Activated CD4-positive, alpha-beta T cell treated with anti-CD3 and anti-CD28 coated beads, Interleukin-2, amount 50 U/mL, for 1 hour (primary cell): ENCODE measurements around the gene FMO1.
"Not testable (repeated sequence)": the region's sequence is repeated elsewhere in the genome, so short reads cannot be mapped to it uniquely, and the experiment has no call there.

Source experiments
- DNase-seq: peaks from one replicate; pipeline ENCODE4 v3.0.0-alpha.2; 2020

FMO1 gene

DNA sequence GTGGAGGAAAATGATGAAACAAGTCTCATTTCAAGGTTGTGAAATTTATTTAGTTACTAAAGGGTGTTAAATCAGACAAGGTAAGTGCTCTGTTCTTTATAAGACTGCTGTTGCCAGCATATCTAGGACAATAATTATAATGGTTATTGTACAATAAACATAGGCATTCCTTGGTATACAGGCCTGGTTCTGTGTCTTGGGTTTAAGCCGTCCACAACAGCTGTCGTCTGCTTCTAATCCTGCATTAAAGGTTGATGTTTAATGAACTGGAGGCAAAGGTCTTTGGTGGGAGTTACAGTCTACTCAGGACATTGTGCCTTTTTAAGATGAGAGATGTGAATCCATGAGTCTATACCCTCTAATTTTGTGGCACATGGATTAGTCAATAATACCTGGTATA, 42.3 kb downstream of the FMO1 start:
- DNase-seq: no peak

DNA sequence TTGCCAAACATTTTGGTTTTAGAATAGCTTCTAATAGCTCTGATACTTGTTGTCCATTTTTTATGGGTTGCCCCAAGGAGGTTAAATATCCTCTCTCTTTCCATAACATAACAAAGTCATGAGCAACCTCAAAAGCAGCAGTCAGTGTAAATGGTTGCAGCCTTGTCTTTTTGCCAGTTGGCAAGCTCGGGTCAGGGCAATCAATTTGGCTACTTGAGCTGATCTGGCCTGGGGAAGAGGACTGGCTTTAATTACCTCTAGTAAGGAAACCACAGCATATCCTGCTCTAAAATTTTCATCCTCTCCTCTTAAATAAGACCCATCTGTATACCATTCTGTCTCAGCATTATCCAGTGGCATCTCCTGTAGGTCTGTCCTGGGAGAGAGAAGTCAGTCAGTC, 44.5 kb downstream of the FMO1 start:
- DNase-seq: no peak

DNA sequence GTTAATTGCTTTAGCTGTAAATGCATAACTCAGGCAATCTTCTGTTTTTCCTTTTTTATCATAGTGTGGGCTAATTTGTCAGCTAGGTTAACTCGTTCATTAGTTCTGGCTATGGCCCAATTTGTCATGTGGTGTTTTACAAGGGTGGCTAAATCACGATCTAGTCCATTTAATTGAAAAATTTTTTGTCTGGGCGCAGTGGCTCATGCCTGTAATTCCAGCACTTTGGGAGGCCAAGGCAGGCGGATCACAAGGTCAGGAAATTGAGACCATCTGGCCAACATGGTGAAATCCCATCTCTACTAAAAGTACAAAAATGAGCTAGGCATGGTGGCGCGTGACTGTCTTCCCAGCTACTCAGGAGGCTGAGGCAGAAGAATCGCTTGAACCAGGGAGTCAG, 47.1 kb downstream of the FMO1 start:
- not testable (repeated sequence) for DNase-seq

DNA sequence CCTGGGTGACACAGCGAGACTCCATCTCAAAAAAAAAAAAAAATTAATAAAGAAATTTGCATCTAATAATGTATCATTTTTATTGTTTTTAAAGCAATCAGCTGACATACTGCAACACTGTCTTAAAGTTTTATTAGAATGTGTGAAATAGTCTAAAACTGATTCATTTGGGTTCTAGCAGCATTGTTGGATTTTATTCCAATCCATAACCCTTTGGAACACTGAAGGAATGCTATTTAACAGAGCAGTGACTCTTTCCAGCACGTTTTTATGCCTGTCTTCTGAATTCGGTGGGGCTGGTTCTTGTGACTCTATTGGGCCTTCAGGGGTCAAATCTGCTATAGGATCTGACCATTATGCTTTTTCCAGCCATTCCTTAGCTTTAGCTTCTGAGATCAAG, 47.5 kb downstream of the FMO1 start:
- DNase-seq: no peak

DNA sequence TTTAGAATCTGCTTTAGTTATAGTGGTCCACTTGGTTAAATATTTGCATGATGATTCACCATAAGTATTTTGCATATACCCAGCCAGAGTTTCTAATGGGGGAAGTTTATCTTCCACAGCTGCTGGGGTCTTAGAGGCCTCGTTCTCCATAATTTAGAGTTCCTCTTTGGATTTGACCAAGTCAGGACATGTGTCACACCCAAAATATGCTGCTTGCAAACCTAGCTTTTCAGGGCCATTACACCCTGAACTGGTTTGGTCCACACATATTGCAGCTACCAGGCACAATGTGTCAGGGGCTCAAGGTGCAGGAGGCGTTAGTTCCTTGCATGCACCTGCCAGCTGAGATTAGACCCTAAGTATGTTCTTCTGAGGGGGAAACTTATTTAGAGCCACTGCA, 48.6 kb downstream of the FMO1 start:
- DNase-seq: no peak

DNA sequence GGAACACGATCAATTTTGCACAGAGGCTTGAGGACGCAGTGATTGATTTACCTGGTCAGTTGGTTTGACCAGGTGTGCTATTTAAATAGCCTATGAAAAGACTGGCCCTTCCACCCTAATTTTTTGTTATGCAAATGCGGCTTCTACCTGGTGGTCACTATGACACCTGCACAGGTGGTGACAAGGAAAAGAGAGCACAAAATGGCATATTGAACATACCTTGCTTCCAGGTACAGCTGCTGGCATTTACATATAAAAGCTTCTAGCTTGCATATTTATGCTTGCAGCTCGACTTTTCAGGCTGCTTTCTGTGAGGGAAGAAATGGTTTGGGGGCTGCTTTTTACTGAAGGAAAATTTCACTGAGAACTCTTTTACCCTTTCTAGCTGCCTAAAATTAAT, 50.4 kb downstream of the FMO1 start:
- no peak for DNase-seq

DNA sequence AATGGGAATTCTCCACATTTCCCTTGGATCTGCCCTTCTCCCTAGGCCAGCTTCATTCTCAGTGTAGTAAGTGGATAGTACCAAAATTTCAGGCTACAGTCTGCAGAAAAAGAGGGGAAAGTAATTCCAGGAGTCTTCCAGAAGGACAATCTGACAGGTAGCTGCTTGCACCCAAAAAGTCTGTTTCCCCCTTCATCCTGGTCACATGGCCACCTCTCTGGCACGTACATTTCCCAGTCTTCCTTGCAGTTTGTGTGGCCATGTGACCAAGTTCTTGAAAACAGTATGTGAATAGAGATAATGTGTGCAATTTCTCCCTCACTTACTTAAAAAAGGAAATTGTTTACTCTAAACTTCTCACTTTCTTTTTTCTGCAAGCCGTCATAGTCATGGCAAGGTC, 51.0 kb downstream of the FMO1 start:
- no peak for DNase-seq

DNA sequence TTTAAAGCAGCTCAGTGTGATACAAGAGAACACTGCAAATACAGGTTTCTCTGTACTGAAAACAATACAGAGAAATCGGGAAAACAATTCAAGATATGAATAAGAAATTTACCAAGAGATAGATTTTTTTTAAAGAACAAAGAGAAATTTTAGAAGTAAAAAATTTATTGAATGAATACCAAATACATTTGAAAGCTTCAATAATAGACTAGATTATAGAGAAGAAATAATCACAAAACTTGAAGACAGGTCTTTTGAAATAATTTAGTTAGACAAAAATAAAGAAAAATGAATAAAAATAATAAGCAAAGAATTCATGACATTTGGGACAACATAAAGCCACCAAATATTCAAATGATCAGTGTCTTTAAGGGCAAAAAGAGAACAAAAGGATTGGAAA, 52.1 kb downstream of the FMO1 start:
- no peak for DNase-seq

DNA sequence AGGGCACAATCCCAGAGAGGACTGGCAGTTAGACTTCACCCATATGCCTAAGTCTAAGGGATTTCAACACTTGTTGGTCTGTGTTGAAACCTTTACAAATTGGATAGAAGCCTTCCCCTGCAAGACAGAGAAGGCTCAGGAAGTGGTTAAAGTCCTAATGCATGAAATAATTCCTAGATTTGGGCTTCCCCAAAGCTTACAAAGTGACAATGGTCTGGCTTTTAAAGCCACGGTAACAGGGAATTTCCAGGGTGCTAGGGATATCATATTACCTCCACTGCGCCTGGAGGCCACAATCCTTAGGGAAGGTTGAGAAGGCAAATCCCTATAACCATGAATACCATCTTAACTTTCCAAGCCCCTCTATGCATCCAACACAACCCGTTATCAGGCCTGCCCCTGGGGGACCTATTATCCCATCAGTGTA, 62.4 kb downstream of the FMO1 start:
- no peak for DNase-seq

DNA sequence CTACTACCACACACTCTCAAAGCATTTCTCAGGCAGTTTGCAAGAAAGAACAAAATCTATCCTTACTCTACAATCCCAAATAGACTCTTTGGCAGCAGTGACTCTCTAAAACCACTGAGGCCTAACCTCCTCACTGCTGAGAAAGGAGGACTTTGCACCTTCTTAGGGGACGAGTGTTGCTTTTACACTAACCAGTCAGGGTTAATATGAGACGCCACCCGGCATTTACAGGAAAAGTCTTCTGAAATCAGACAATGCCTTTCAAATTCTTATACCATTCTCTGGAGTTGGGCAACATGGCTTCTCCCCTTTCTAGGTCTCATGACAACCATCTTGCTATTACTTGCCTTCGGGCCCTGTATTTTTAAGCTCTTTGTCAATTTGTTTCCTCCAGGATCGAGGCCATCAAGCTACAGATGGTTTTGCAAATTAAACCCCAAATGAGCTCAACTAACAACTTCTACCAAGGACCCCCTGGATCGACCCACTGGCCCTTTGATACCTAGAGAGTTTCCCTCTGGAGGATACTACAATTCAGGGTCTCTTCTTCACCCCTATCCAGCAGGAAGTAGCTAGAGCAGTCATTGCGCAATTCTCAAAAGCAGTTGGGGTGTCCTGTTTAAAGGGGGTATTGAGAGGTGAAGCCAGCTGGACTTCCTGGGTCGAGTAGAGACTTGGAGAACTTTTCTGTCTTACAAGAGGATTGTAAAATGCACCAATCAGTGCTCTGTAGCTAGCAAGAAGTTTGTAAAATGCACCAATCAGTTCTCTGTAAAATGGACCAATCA, 63.7 kb downstream of the FMO1 start:
- DNase-seq: no peak

DNA sequence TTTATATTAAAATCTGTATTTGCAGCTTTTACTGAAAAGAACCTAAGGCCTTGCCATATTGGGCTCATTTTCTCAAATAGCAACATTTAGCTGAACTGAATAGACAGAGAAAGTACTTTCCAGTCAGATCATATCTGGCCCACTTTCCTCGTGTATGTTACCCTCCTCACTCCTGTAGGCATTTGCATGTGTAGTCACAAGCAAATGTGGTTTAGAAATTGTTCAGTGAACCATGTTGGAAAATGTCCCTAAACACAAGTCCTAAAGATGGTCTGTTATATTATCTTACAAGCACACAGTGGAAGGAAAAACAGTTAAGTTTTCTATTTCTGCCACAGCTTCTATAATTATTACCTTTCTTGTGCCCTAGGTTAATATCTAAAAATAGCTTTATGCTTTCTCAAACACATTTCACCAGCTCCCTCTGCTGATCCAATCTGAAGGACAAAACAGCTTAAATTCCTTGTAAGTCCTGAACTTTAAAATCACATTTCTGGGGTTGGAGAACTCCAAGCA, 65.1 kb downstream of the FMO1 start:
- DNase-seq: no peak

DNA sequence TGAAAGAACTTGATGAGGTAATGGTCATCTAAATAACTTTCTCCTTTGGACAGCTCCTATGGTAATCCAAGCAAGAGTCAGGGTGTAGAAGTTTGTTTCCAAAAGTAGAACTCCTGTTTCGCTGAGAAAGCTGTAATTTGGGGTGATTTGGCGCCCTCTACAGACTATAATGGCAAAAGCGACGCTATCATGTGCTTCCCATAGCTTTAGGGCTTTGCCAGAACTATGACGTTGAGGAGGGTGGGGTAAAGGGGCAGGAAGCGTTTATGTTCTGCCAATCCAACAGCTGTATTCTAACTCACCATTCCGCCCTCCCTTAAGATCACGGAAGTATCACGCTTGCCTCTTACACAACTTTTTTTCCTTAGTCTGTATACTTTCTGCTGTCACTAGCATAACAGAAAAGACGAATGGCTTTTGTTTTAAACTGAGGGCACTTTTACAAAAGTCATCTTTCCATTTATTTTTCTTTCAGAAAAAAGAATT, 65.6 kb downstream of the FMO1 start, which contains the start of gene FMO4:
Gene FMO4 (plus strand): TSS at position 349 of the 486 bp plus-strand sequence. CDS start 5,643 bp downstream, outside the sequence.
- peak; percentile 70 for DNase-seq

DNA sequence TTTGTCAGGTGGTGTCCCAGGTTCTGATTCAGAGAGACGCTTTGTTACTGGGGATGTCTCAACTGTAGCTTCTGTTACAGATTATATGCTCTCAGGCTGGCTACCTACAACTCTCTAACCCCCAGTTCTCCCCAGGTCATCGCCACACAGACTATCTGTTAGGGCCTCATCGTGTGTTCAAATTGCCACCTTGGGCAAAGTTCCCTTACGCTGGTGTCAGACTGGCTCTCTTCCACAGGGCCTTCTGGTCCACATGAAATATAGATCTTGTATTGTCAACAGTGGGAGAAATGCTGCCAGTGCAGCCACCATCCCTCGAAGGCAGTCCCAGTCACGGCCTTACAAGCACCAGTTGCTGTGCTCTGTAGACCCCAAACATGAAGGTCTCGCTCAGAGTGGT, 81.0 kb downstream of the FMO1 start:
- no peak for DNase-seq

DNA sequence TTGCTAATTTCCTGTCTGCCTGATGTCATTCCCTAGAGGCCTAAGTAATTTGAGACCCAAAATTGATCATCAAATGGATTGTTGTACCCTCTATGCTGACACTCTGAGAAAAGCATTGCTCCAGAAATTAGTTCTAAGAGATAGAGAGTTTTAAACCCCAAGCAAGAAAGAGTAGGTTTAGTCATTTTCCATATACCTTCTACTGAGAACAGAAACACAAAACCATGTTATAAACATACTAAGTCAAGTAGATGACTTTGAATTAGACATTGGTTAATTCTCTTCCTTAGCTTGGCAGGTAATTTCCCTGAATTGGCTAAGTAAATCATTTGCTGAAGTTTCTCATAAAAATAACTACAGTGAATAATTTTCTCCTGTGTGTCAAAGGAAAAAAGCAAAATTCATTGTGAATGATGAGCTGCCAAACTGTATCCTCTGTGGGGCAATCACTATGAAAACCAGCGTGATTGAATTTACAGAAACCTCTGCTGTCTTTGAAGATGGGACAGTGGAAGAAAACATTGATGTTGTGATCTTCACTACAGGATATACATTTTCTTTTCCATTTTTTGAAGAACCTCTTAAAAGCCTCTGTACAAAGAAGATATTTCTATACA, 85.8 kb downstream of the FMO1 start:
- DNase-seq: no peak
